Renal cortex interstitium (tissue), 11 donors: ENCODE data around the gene NF1. TPM values are rescaled to one million over a fixed set of nuclear protein-coding genes. Genes with fewer than 3 reads are reported as not detected.

Experiments
- DNase-seq, 11 donors: peaks; one replicate each; pipeline ENCODE4 v3.0.0-alpha.2; 2013; ENCODE audit warnings: low read depth in 9 of 11, low spot score in 4 of 11; ENCODE audit errors: extremely low read depth in 1 of 11
- polyA plus RNA-seq, 3 donors: library from polyadenylated mRNA; unstranded; fragments of 120-200 nt; gene quantifications; one replicate each; pipeline ENCODE4 v1.2.1, GENCODE V29; 2013; ENCODE audit not compliant: insufficient read length in 3 of 3

NF1 gene
- polyA plus RNA-seq, 3 donors: 41.4 to 49.1 (median 44.4) TPM

GRCh38 chr17:31400481-31400950 is 305.7 kb downstream of the NF1 start:
- DNase-seq: no peak

- DNase-seq: no peak
Measured at GRCh38 chr17:31401456-31402254, 306.9 kb downstream of the NF1 start.

- no peak for DNase-seq
Measured at GRCh38 chr17:31404028-31404949, 309.5 kb downstream of the NF1 start.

- no peak for DNase-seq
Measured at GRCh38 chr17:31405890-31406371, 311.2 kb downstream of the NF1 start.

GRCh38 chr17:31408586-31408985 is 313.8 kb downstream of the NF1 start:
- DNase-seq: no peak

GRCh38 chr17:31411707-31412285 is 317.0 kb downstream of the NF1 start:
- DNase-seq: no peak

- DNase-seq: no peak
Measured at GRCh38 chr17:31412511-31412910, 317.7 kb downstream of the NF1 start.

- no peak for DNase-seq
Measured at GRCh38 chr17:31413081-31413799, 318.5 kb downstream of the NF1 start.

- DNase-seq: no peak
Measured at GRCh38 chr17:31413874-31414549, 319.2 kb downstream of the NF1 start.

- no peak for DNase-seq
Measured at GRCh38 chr17:31414550-31414918, 319.8 kb downstream of the NF1 start.

- no peak for DNase-seq
Measured at GRCh38 chr17:31415004-31415454, 320.3 kb downstream of the NF1 start.

GRCh38 chr17:31415640-31416502 is 321.1 kb downstream of the NF1 start:
- no peak for DNase-seq

GRCh38 chr17:31416503-31416923 is 321.7 kb downstream of the NF1 start:
- no peak for DNase-seq

GRCh38 chr17:31417051-31417792 is 322.4 kb downstream of the NF1 start:
- DNase-seq: no peak

GRCh38 chr17:31418773-31419350 is 324.1 kb downstream of the NF1 start:
- no peak for DNase-seq

GRCh38 chr17:31422443-31422842 is 327.7 kb downstream of the NF1 start:
- no peak for DNase-seq
